ENCODE measurements around the gene CCDC7. TPM values are rescaled to one million over a fixed set of nuclear protein-coding genes. Genes with fewer than 3 reads are reported as not detected.
"Not testable (repeated sequence)": the region's sequence is repeated elsewhere in the genome, so short reads cannot be mapped to it uniquely, and the experiment has no call there.

The CCDC7 gene
- total and polyA plus RNA-seq, 5 experiments from 2014 or later: 8.9 to 94.5 (median 26.0) TPM

- no peaks in the 10 kb centered on the region for H3K4me1 Mint-ChIP-seq
- H3K27me3 Mint-ChIP-seq: no peaks in the 10 kb centered on the region
- H3K36me3 Mint-ChIP-seq: peaks cover 26 to 55% (median 38%) of the 10 kb centered on the region in 3 donors
- no peak overlapping the region for H3K27ac Mint-ChIP-seq
- ATAC-seq (no peak), DNase-seq (no peak)
- H3K9me3 Mint-ChIP-seq: peaks cover 8 to 47% (median 23%) of the 10 kb centered on the region in 9 donors
- H3K4me3 Mint-ChIP-seq: no peak overlapping the region
- POLR2A ChIA-PET: no interaction called here
These were observed 305.6 kb downstream of the CCDC7 start for GRCh38 chr10:32751582-32751981.

GRCh38 chr10:32754900-32755299 lies 309.0 kb downstream of the CCDC7 start:
- H3K4me3 Mint-ChIP-seq, H3K27me3 Mint-ChIP-seq, DNase-seq, POLR2A ChIA-PET, H3K4me1 Mint-ChIP-seq, ATAC-seq: not testable (repeated sequence)
- H3K9me3 Mint-ChIP-seq: peaks cover 7 to 58% (median 26%) of the 10 kb centered on the region in 9 donors
- H3K36me3 Mint-ChIP-seq: peaks cover 5 to 34% (median 31%) of the 10 kb centered on the region in 3 donors
- peak overlapping the region in 1 of 10 donors; percentile 28 for H3K27ac Mint-ChIP-seq

- no peak for ATAC-seq
- Mint-ChIP-seq H3K4me1 (peaks cover 0 to 1% (median 0%) of the 10 kb centered on the region in 4 donors), H3K27ac (no peak overlapping the region), H3K36me3 (peaks cover 9 to 68% (median 66%) of the 10 kb centered on the region in 3 donors), H3K4me3 (no peak overlapping the region), H3K27me3 (no peaks in the 10 kb centered on the region), H3K9me3 (peaks cover 19 to 74% (median 55%) of the 10 kb centered on the region in 9 donors)
- DNase-seq: no peak
- POLR2A ChIA-PET: no interaction called here
These were observed 325.3 kb downstream of the CCDC7 start for GRCh38 chr10:32771217-32771616.

GRCh38 chr10:32773105-32773504 lies 327.2 kb downstream of the CCDC7 start:
- H3K4me3 Mint-ChIP-seq: no peak overlapping the region

GRCh38 chr10:32786968-32787367 lies 341.0 kb downstream of the CCDC7 start:
- POLR2A ChIA-PET: no interaction called here
- DNase-seq (no peak), ATAC-seq (no peak)
- H3K4me1 Mint-ChIP-seq: no peaks in the 10 kb centered on the region
- no peak overlapping the region for H3K4me3 Mint-ChIP-seq
- no peaks in the 10 kb centered on the region for H3K27me3 Mint-ChIP-seq
- peaks cover 2 to 23% (median 5%) of the 10 kb centered on the region in 3 donors for H3K36me3 Mint-ChIP-seq
- peaks cover 0 to 42% (median 12%) of the 10 kb centered on the region in 9 donors for H3K9me3 Mint-ChIP-seq
- no peak overlapping the region for H3K27ac Mint-ChIP-seq

More at GRCh38 chr10:32773105-32773504, 327.2 kb downstream of the CCDC7 start:
- POLR2A ChIA-PET: interaction anchor here (0.6 kb wide), 1 partner anchor 12 kb away, joined by 3 read pairs; no protein-coding TSS in a partner anchor
- ATAC-seq (no peak), DNase-seq (no peak)
- no peak overlapping the region for H3K27ac Mint-ChIP-seq
- peaks cover 15 to 58% (median 36%) of the 10 kb centered on the region in 9 donors for H3K9me3 Mint-ChIP-seq
- H3K36me3 Mint-ChIP-seq: peaks cover 11 to 59% (median 55%) of the 10 kb centered on the region in 3 donors
- H3K4me1 Mint-ChIP-seq: peaks cover 0 to 1% (median 0%) of the 10 kb centered on the region in 4 donors
- H3K27me3 Mint-ChIP-seq: no peaks in the 10 kb centered on the region

- H3K4me1 Mint-ChIP-seq: no peaks in the 10 kb centered on the region
- ATAC-seq: no peak
- peaks cover 2 to 23% (median 5%) of the 10 kb centered on the region in 3 donors for H3K36me3 Mint-ChIP-seq
- H3K27ac Mint-ChIP-seq: no peak overlapping the region
- POLR2A ChIA-PET: no interaction called here
- H3K9me3 Mint-ChIP-seq: peaks cover 0 to 42% (median 12%) of the 10 kb centered on the region in 9 donors
- DNase-seq: no peak
- H3K27me3 Mint-ChIP-seq: no peaks in the 10 kb centered on the region
- H3K4me3 Mint-ChIP-seq: no peak overlapping the region
These were observed 341.8 kb downstream of the CCDC7 start for GRCh38 chr10:32787690-32788284.

- Mint-ChIP-seq H3K27ac (no peak overlapping the region), H3K9me3 (peaks cover 0 to 42% (median 12%) of the 10 kb centered on the region in 9 donors), H3K4me3 (no peak overlapping the region), H3K36me3 (peaks cover 2 to 23% (median 5%) of the 10 kb centered on the region in 3 donors), H3K27me3 (no peaks in the 10 kb centered on the region), H3K4me1 (no peaks in the 10 kb centered on the region)
- no peak for ATAC-seq
- DNase-seq: no peak
- POLR2A ChIA-PET: no interaction called here
These were observed 342.4 kb downstream of the CCDC7 start for GRCh38 chr10:32788359-32788758.

- ATAC-seq: no peak
- no peak for DNase-seq
- Mint-ChIP-seq H3K9me3 (peaks cover 0 to 42% (median 12%) of the 10 kb centered on the region in 9 donors), H3K4me1 (no peaks in the 10 kb centered on the region), H3K4me3 (no peak overlapping the region), H3K27ac (no peak overlapping the region), H3K27me3 (no peaks in the 10 kb centered on the region), H3K36me3 (peaks cover 2 to 23% (median 5%) of the 10 kb centered on the region in 3 donors)
- POLR2A ChIA-PET: no interaction called here
These were observed 344.5 kb downstream of the CCDC7 start for GRCh38 chr10:32790483-32790882.

GRCh38 chr10:32793033-32793432 lies 347.1 kb downstream of the CCDC7 start:
- Mint-ChIP-seq H3K4me3 (no peak overlapping the region), H3K27ac (no peak overlapping the region), H3K36me3 (peaks cover 0 to 8% (median 2%) of the 10 kb centered on the region in 3 donors), H3K9me3 (peaks cover 0 to 25% (median 2%) of the 10 kb centered on the region in 9 donors), H3K4me1 (no peaks in the 10 kb centered on the region), H3K27me3 (no peaks in the 10 kb centered on the region)
- DNase-seq (no peak), ATAC-seq (no peak)
- POLR2A ChIA-PET: no interaction called here

- POLR2A ChIA-PET: no interaction called here
- Mint-ChIP-seq H3K27ac (peak overlapping the region in 2 of 10 donors; percentile 26 to 49), H3K4me3 (no peak overlapping the region), H3K4me1 (no peaks in the 10 kb centered on the region), H3K27me3 (no peaks in the 10 kb centered on the region), H3K36me3 (no peaks in the 10 kb centered on the region), H3K9me3 (peaks cover 0 to 5% (median 0%) of the 10 kb centered on the region in 9 donors)
- ATAC-seq: no peak
- DNase-seq: peak in 4 of 10 donors; percentile 1 to 36 (median 25)
These were observed 349.8 kb downstream of the CCDC7 start for GRCh38 chr10:32795598-32796183.

GRCh38 chr10:32797393-32797792 lies 351.5 kb downstream of the CCDC7 start:
- ATAC-seq, POLR2A ChIA-PET: not testable (repeated sequence)

GRCh38 chr10:32846974-32847373 lies 401.0 kb downstream of the CCDC7 start:
- H3K27ac Mint-ChIP-seq: no peak overlapping the region
- no peak overlapping the region for H3K4me3 Mint-ChIP-seq
- no peaks in the 10 kb centered on the region for H3K9me3 Mint-ChIP-seq
- H3K36me3 Mint-ChIP-seq: peaks cover 0 to 5% (median 0%) of the 10 kb centered on the region in 3 donors
- POLR2A ChIA-PET: no interaction called here
- ATAC-seq: no peak
- no peaks in the 10 kb centered on the region for H3K4me1 Mint-ChIP-seq
- H3K27me3 Mint-ChIP-seq: no peaks in the 10 kb centered on the region
- no peak for DNase-seq

More at GRCh38 chr10:32797393-32797792, 351.5 kb downstream of the CCDC7 start:
- H3K27me3 Mint-ChIP-seq, H3K27ac Mint-ChIP-seq, H3K4me3 Mint-ChIP-seq, DNase-seq, H3K4me1 Mint-ChIP-seq, H3K36me3 Mint-ChIP-seq, H3K9me3 Mint-ChIP-seq: not testable (repeated sequence)

- peaks cover under 1 to 9% (median 5%) of the 10 kb centered on the region in 3 donors for H3K36me3 Mint-ChIP-seq
- POLR2A ChIA-PET: no interaction called here
- H3K4me1 Mint-ChIP-seq: peaks cover 0 to 2% (median under 1%) of the 10 kb centered on the region in 4 donors
- no peak overlapping the region for H3K27ac Mint-ChIP-seq
- no peaks in the 10 kb centered on the region for H3K27me3 Mint-ChIP-seq
- no peak overlapping the region for H3K4me3 Mint-ChIP-seq
- ATAC-seq (no peak), DNase-seq (no peak)
- H3K9me3 Mint-ChIP-seq: peaks cover 0 to 3% (median 0%) of the 10 kb centered on the region in 9 donors
These were observed 405.4 kb downstream of the CCDC7 start for GRCh38 chr10:32851301-32851700.
